Measurements from ENCODE around the gene KCNQ1.

The KCNQ1 gene

GRCh38 chr11:2674658-2675131 lies 229.9 kb downstream of the KCNQ1 start:
- 0 out of 2 replicates have a peak, but pooled peaks cover 2% of the 10 kb centered on the region for H3F3A ChIP-seq (ENCODE audit: low read depth)
- no peaks in the 10 kb centered on the region for H3K9me3 ChIP-seq (ENCODE audit: insufficient read depth, low read depth, low read length)
- peaks cover 62% of the 10 kb centered on the region for H3K4me1 ChIP-seq (ENCODE audit: insufficient read depth, low read length, poor library complexity, severe bottlenecking)
- peaks cover 38% of the 10 kb centered on the region for H4K20me1 ChIP-seq (ENCODE audit: insufficient read depth, low read length, poor library complexity, severe bottlenecking)
- H2AFZ ChIP-seq (ENCODE audit: low read length), result no peak overlapping the region
- H3K4me3 ChIP-seq (ENCODE audit: low read length, poor library complexity, severe bottlenecking), result no peak overlapping the region
- peaks cover 13% of the 10 kb centered on the region; the same call in 1 of the 2 replicates for H3K36me3 ChIP-seq (ENCODE audit: insufficient read depth, low read length)
- H3K79me2 ChIP-seq (ENCODE audit: insufficient read depth, low read length), result peaks cover 91% of the 10 kb centered on the region; the same call in 1 of the 2 replicates
- TF ChIP-seq CTCF (conservative IDR thresholded peaks at IDR 0.05; ENCODE audit: low read length), result no peak
- no peak for TF ChIP-seq EZH2phosphoT487 (IDR thresholded peaks at IDR 0.05; ENCODE audit: borderline replicate concordance)
- H3K9me2 ChIP-seq (replicated peaks; ENCODE audit: low read depth, low read length), result no peaks in the 10 kb centered on the region
- H3K4me2 ChIP-seq (ENCODE audit: low read depth, low read length, poor library complexity, severe bottlenecking), result no peak overlapping the region
- no peaks in the 10 kb centered on the region for H3K27me3 ChIP-seq (ENCODE audit: insufficient read depth, low read length, poor library complexity, severe bottlenecking)
- H3K9ac ChIP-seq (ENCODE audit: low read depth, low read length, poor library complexity, severe bottlenecking), result no peak overlapping the region

- H3K9me2 ChIP-seq (replicated peaks; ENCODE audit: low read depth, low read length), result no peaks in the 10 kb centered on the region
- no peak overlapping the region for H3K4me2 ChIP-seq (ENCODE audit: low read depth, low read length, poor library complexity, severe bottlenecking)
- peaks cover 10% of the 10 kb centered on the region; the same call in 1 of the 2 replicates for H3K36me3 ChIP-seq (ENCODE audit: insufficient read depth, low read length)
- H3K4me1 ChIP-seq (ENCODE audit: insufficient read depth, low read length, poor library complexity, severe bottlenecking), result peaks cover 55% of the 10 kb centered on the region
- no peaks in the 10 kb centered on the region for H3K27me3 ChIP-seq (ENCODE audit: insufficient read depth, low read length, poor library complexity, severe bottlenecking)
- H4K20me1 ChIP-seq (ENCODE audit: insufficient read depth, low read length, poor library complexity, severe bottlenecking), result peaks cover 39% of the 10 kb centered on the region
- TF ChIP-seq EZH2phosphoT487 (IDR thresholded peaks at IDR 0.05; ENCODE audit: borderline replicate concordance) (no peak), CTCF (conservative IDR thresholded peaks at IDR 0.05; ENCODE audit: low read length) (no peak)
- H3K9me3 ChIP-seq (ENCODE audit: insufficient read depth, low read depth, low read length), result no peaks in the 10 kb centered on the region
- H3K79me2 ChIP-seq (ENCODE audit: insufficient read depth, low read length), result peaks cover 93% of the 10 kb centered on the region; the same call in 1 of the 2 replicates
- H3F3A ChIP-seq (ENCODE audit: low read depth), result 0 out of 2 replicates have a peak, but pooled peaks cover 2% of the 10 kb centered on the region
- no peak overlapping the region for H2AFZ ChIP-seq (ENCODE audit: low read length)
- no peak overlapping the region for H3K9ac ChIP-seq (ENCODE audit: low read depth, low read length, poor library complexity, severe bottlenecking)
- no peak overlapping the region for H3K4me3 ChIP-seq (ENCODE audit: low read length, poor library complexity, severe bottlenecking)
These were observed 230.7 kb downstream of the KCNQ1 start for GRCh38 chr11:2675540-2675939.

GRCh38 chr11:2677127-2677526 lies 232.3 kb downstream of the KCNQ1 start:
- Histone ChIP-seq H4K20me1 (ENCODE audit: insufficient read depth, low read length, poor library complexity, severe bottlenecking) (peaks cover 44% of the 10 kb centered on the region), H3K79me2 (ENCODE audit: insufficient read depth, low read length) (peaks cover 95% of the 10 kb centered on the region; the same call in 1 of the 2 replicates), H3F3A (ENCODE audit: low read depth) (0 out of 2 replicates have a peak, but pooled peaks cover 2% of the 10 kb centered on the region), H3K9me2 (replicated peaks; ENCODE audit: low read depth, low read length) (no peaks in the 10 kb centered on the region), H3K4me1 (ENCODE audit: insufficient read depth, low read length, poor library complexity, severe bottlenecking) (peaks cover 50% of the 10 kb centered on the region), H3K9me3 (ENCODE audit: insufficient read depth, low read depth, low read length) (no peaks in the 10 kb centered on the region), H2AFZ (ENCODE audit: low read length) (no peak overlapping the region), H3K9ac (ENCODE audit: low read depth, low read length, poor library complexity, severe bottlenecking) (no peak overlapping the region), H3K4me2 (ENCODE audit: low read depth, low read length, poor library complexity, severe bottlenecking) (peak overlapping the region; percentile 2), H3K4me3 (ENCODE audit: low read length, poor library complexity, severe bottlenecking) (no peak overlapping the region), H3K36me3 (ENCODE audit: insufficient read depth, low read length) (peaks cover 10% of the 10 kb centered on the region; the same call in 1 of the 2 replicates), H3K27me3 (ENCODE audit: insufficient read depth, low read length, poor library complexity, severe bottlenecking) (no peaks in the 10 kb centered on the region)
- TF ChIP-seq CTCF (conservative IDR thresholded peaks at IDR 0.05; ENCODE audit: low read length) (no peak), EZH2phosphoT487 (IDR thresholded peaks at IDR 0.05; ENCODE audit: borderline replicate concordance) (no peak)

All from Loucy (cell line).